OCI-LY1 (cell line): Measurements from ENCODE around the gene FAF1.

Experiments used
- CTCF ChIP-seq: fragments of 200-600 bp; sonication (generic), shearing (Covaris generic); IDR thresholded peaks from 2 replicates; pipeline ENCODE4 v1.5.1; 2017; ENCODE audit warnings: mild to moderate bottlenecking, antibody characterized with exemption, low read length, moderate library complexity, mixed read lengths
- EZH2 ChIP-seq: fragments of 200-600 bp; sonication (generic), shearing (Covaris generic); IDR thresholded peaks from 2 replicates; pipeline ENCODE4 v1.8.0; 2017; ENCODE audit warnings: borderline replicate concordance, mixed run types, mild to moderate bottlenecking, antibody characterized with exemption, low read length, moderate library complexity, mixed read lengths

GRCh38 chr1:50959913-50960844 is at the start of gene FAF1:
- TF ChIP-seq CTCF (no peak), EZH2 (no peak)
